Osteocyte (in vitro differentiated cells): Measurements from ENCODE around the gene UNKL. TPM values are rescaled to one million over a fixed set of nuclear protein-coding genes. Genes with fewer than 3 reads are reported as not detected.

Experiments used
- DNase-seq: peaks from one replicate; pipeline ENCODE4 v3.0.0; 2021; ENCODE audit warnings: mixed read lengths; ENCODE audit not compliant: unreplicated experiment; ENCODE audit errors: extremely low spot score
- H3K27ac Mint-ChIP-seq: one replicate; pipeline ENCODE4 v1.8.0; 2021; ENCODE audit warnings: mild to moderate bottlenecking, mixed read lengths; ENCODE audit not compliant: unreplicated experiment
- H3K27me3 Mint-ChIP-seq: one replicate; pipeline ENCODE4 v1.8.0; 2021; ENCODE audit warnings: mixed read lengths; ENCODE audit not compliant: unreplicated experiment
- H3K36me3 Mint-ChIP-seq: one replicate; pipeline ENCODE4 v1.8.0; 2021; ENCODE audit warnings: mixed read lengths; ENCODE audit not compliant: unreplicated experiment
- H3K4me1 Mint-ChIP-seq: one replicate; pipeline ENCODE4 v1.8.0; 2021; ENCODE audit warnings: mixed read lengths; ENCODE audit not compliant: unreplicated experiment
- H3K4me3 Mint-ChIP-seq: one replicate; pipeline ENCODE4 v1.8.0; 2021; ENCODE audit warnings: mild to moderate bottlenecking, moderate library complexity, mixed read lengths; ENCODE audit not compliant: unreplicated experiment
- H3K9me3 Mint-ChIP-seq: one replicate; pipeline ENCODE4 v1.8.0; 2021; ENCODE audit warnings: mixed read lengths; ENCODE audit not compliant: unreplicated experiment
- CTCF ChIP-seq: fragments of 200-600 bp; sonication (generic); IDR thresholded peaks from 2 replicates; pipeline ENCODE4 v1.5.0; 2021; ENCODE audit warnings: antibody characterized with exemption, mild to moderate bottlenecking, moderate library complexity
- total RNA-seq: library from RNA; stranded (reverse); gene quantifications from 2 replicates; pipeline ENCODE4 v1.2.1, GENCODE V29; 2021

The UNKL gene
- total RNA-seq, 1 donor from 2014 or later, result 34.4 TPM

GRCh38 chr16:1313721-1314369 is 100.7 kb downstream of the UNKL start:
- Mint-ChIP-seq H3K4me3 (no peak overlapping the region), H3K4me1 (peaks cover 29% of the 10 kb centered on the region), H3K27ac (no peak overlapping the region), H3K36me3 (peaks cover 32% of the 10 kb centered on the region), H3K9me3 (no peaks in the 10 kb centered on the region), H3K27me3 (no peaks in the 10 kb centered on the region)
- no peak for TF ChIP-seq CTCF
- no peak for DNase-seq

Other genes starting within 250 kb of the UNKL start
- not detected in 2 replicates for gene TPSG1, start 189.4 kb downstream of the UNKL start, total RNA-seq
- gene TPSB2, start 184.5 kb downstream of the UNKL start, total RNA-seq, result not detected in 2 replicates
- gene TPSAB1, start 174.0 kb downstream of the UNKL start, total RNA-seq, result not detected in 2 replicates
- gene TPSD1, start 158.6 kb downstream of the UNKL start, total RNA-seq, result not detected in 2 replicates
- gene UBE2I, start 105.1 kb downstream of the UNKL start, total RNA-seq, result 118 and 131 TPM in 2 replicates
- gene BAIAP3, start 81.1 kb downstream of the UNKL start, total RNA-seq, result 0.42 and 0.48 TPM in 2 replicates
- gene TSR3, start 62.8 kb downstream of the UNKL start, total RNA-seq, result 58.0 and 59.2 TPM in 2 replicates
- 92.4 and 94.3 TPM in 2 replicates for gene GNPTG, start 62.8 kb downstream of the UNKL start, total RNA-seq
- gene UQCC4, start 6.0 kb upstream of the UNKL start, total RNA-seq, result 9.7 and 10.1 TPM in 2 replicates
- not detected in 2 replicates for gene PERCC1, start 16.4 kb upstream of the UNKL start, total RNA-seq
- gene CCDC154, start 29.9 kb upstream of the UNKL start, total RNA-seq, result 1.0 and 2.5 TPM in 2 replicates
- gene CLCN7, start 60.3 kb upstream of the UNKL start, total RNA-seq, result 177 and 179 TPM in 2 replicates
- not detected in 2 replicates for gene PTX4, start 74.2 kb upstream of the UNKL start, total RNA-seq
- 35.7 and 37.8 TPM in 2 replicates for gene TELO2, start 78.7 kb upstream of the UNKL start, total RNA-seq
- gene TMEM204, start 119.0 kb upstream of the UNKL start, total RNA-seq, result 13.5 and 14.5 TPM in 2 replicates
- gene IFT140, start 197.4 kb upstream of the UNKL start, total RNA-seq, result 36.4 and 38.2 TPM in 2 replicates
- 29.4 and 30.1 TPM in 2 replicates for gene CRAMP1, start 197.7 kb upstream of the UNKL start, total RNA-seq